ENCODE data around the gene SNX17.

GRCh38 chr2:27398962-27399361 lies 28.5 kb downstream of the SNX17 start:
- TF ChIP-seq CTCF (IDR thresholded peaks at IDR 0.05), result no peak
- TF ChIP-seq POLR2A (IDR thresholded peaks at IDR 0.05), result no peak
- no peak for TF ChIP-seq EP300 (IDR thresholded peaks at IDR 0.05)
- TF ChIP-seq POLR2AphosphoS5 (IDR thresholded peaks at IDR 0.05), result no peak
